Small intestine (tissue), 7 donors: ENCODE measurements around the gene ARHGEF37. TPM values are rescaled to one million over a fixed set of nuclear protein-coding genes. Genes with fewer than 3 reads are reported as not detected.

Source experiments
- DNase-seq, 2 donors: peaks; one replicate each; pipeline versions ENCODE4 v3.0.0 to v3.0.0-alpha.2; 2013
- FAIRE-seq: peaks from 2 replicates; lab custom pipeline; 2012; peaks lifted over from hg19 to GRCh38; lab: Jason Lieb, UNC
- H3K27ac ChIP-seq, 3 donors: one replicate each; pipeline ENCODE4 v1.5.1; 2013; ENCODE audit warnings: low read length in 2 of 3, mild to moderate bottlenecking in 2 of 3, control low read depth in 1 of 3, inconsistent platforms in 1 of 3, low read depth in 1 of 3, moderate library complexity in 1 of 3
- H3K27me3 ChIP-seq, 3 donors: one replicate each; pipeline ENCODE4 v1.6.1; 2013; ENCODE audit warnings: low read length in 3 of 3, inconsistent platforms in 1 of 3; ENCODE audit not compliant: control insufficient read depth in 3 of 3, insufficient read depth in 3 of 3
- H3K36me3 ChIP-seq, 3 donors: one replicate each; pipeline ENCODE4 v1.6.1; 2013; ENCODE audit warnings: low read length in 3 of 3, inconsistent platforms in 1 of 3, low read depth in 1 of 3, mild to moderate bottlenecking in 1 of 3, moderate library complexity in 1 of 3; ENCODE audit not compliant: control insufficient read depth in 3 of 3, insufficient read depth in 2 of 3
- H3K4me1 ChIP-seq, 3 donors: one replicate each; pipeline ENCODE4 v1.6.1; 2013; ENCODE audit warnings: low read length in 2 of 3, inconsistent platforms in 1 of 3, low read depth in 1 of 3, mild to moderate bottlenecking in 1 of 3, moderate library complexity in 1 of 3; ENCODE audit not compliant: control insufficient read depth in 3 of 3, insufficient read depth in 2 of 3
- H3K4me3 ChIP-seq, 3 donors: one replicate each; pipeline ENCODE4 v1.5.1; 2013; ENCODE audit warnings: low read length in 3 of 3, control low read depth in 1 of 3, inconsistent platforms in 1 of 3, low read depth in 1 of 3, mild to moderate bottlenecking in 1 of 3, moderate library complexity in 1 of 3
- H3K9me3 ChIP-seq, 2 donors: one replicate each; pipeline ENCODE4 v1.6.1; 2013; ENCODE audit warnings: low read depth in 1 of 2, low read length in 1 of 2; ENCODE audit not compliant: control insufficient read depth in 2 of 2, insufficient read depth in 1 of 2
- WGBS, 3 donors: extraction: QIAGEN DNeasy Blood & Tissue Kit; methylation state at CpG; one replicate each; pipeline ENCODE4 v1.1.7; 2013; 5-methylcytosine and 5-hydroxymethylcytosine counted together
- polyA plus RNA-seq, 4 donors: library from polyadenylated mRNA; stranded (reverse) in 3 of 4; unstranded in 1 of 4; fragments of 200-250 nt in 3 of 4; fragments of 120-200 nt in 1 of 4; gene quantifications; one replicate each; pipeline versions ENCODE4 v1.2.1 to v1.2.3, GENCODE V29; 2013
- donor health status: healthy with polysubstance abuse.
- donor health status: control.
- donor health status: control.
- donor health status: Bipolar disorder and iron deficiency.
- donor health status: healthy.

Gene ARHGEF37
- polyA plus RNA-seq, 4 donors = 2.8 to 8.7 (median 4.0) TPM

DNA sequence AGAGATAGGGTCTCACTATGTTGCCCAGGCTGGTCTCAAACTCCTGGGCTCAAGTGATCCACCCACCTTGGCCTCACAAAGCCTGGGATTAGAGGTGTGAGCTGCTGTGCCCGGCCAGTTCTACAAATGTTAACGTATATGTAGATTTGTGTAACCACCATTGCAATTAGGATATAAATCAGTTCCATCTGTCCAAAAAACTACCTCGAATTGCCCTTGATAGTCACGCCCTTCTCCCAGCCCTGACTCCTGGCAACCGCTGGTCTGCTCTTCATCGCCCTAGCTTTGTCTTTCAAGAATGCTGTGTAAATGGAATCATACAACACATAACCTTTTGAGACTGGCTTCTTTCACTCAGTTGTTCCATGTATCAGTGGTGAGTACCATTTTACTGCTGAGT is 102.7 kb downstream of the ARHGEF37 start:
- WGBS, 3 donors = 68 to 83% (median 80%) methylated on average over 6 of the region's 6 CpGs
- peaks cover 0 to 3% (median 0%) of the 10 kb centered on the region in 3 donors for H3K4me1 ChIP-seq
- no peak overlapping the region for H3K4me3 ChIP-seq
- no peak overlapping the region for H3K27ac ChIP-seq
- no peak for FAIRE-seq
- no peaks in the 10 kb centered on the region for H3K9me3 ChIP-seq
- no peaks in the 10 kb centered on the region for H3K36me3 ChIP-seq
- no peaks in the 10 kb centered on the region for H3K27me3 ChIP-seq
- DNase-seq = no peak

DNA sequence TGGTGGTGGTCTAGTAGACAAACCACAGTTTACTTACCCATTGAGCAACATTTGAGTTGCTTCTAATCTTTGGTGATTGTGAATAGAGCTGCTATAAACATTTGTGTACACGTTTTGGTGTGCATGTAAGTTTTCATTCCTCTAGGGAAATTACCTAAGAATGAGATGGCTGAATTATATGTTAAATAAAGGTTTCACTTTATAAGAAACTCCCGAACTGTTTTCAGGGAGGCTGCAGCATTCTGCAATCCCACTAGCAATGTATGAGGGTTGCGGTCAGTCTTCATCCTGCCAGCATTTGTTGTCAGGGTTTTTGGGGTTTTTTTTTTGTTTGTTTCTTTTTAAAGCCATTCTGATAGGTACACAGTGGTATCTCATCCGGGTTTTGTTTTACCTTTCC is 103.1 kb downstream of the ARHGEF37 start:
- DNase-seq (no peak), FAIRE-seq (no peak)
- Histone ChIP-seq H3K27ac (no peak overlapping the region), H3K36me3 (no peaks in the 10 kb centered on the region), H3K27me3 (no peaks in the 10 kb centered on the region), H3K9me3 (no peaks in the 10 kb centered on the region), H3K4me1 (peaks cover 0 to 3% (median 0%) of the 10 kb centered on the region in 3 donors), H3K4me3 (no peak overlapping the region)
- 53 to 69% (median 57%) methylated on average over 4 of the region's 4 CpGs for WGBS, 3 donors

Other genes with a start within 250 kb of the ARHGEF37 start
- gene GRPEL2, start 236.0 kb upstream of the ARHGEF37 start, polyA plus RNA-seq = 10 to 100 TPM in 2 of 4 donors, 1 to 10 TPM in 2; 2.9 to 16.3 (median 8.7) TPM
- gene PCYOX1L, start 223.5 kb upstream of the ARHGEF37 start, polyA plus RNA-seq = 10 to 100 TPM in 1 of 4 donors, 1 to 10 TPM in 3; 1.3 to 53.2 (median 4.5) TPM
- gene IL17B, start 202.2 kb upstream of the ARHGEF37 start, polyA plus RNA-seq = 1 to 10 TPM in 1 of 4 donors, under 1 TPM in 1, not detected in 2; 0.98 to 2.1 TPM
- 100 to 1,000 TPM in 2 of 4 donors, 10 to 100 TPM in 2; 58.6 to 118 (median 84.5) TPM for gene CSNK1A1, start 30.1 kb upstream of the ARHGEF37 start, polyA plus RNA-seq
- gene PPARGC1B, start 148.8 kb downstream of the ARHGEF37 start, polyA plus RNA-seq = 1 to 10 TPM; 3.0 to 8.9 (median 4.4) TPM